ENCODE data around the gene OSBP2. TPM values are rescaled to one million over a fixed set of nuclear protein-coding genes. Genes with fewer than 3 reads are reported as not detected.

OSBP2 gene
- total and polyA plus RNA-seq, 10 of the 15 experiments (the other 5 are each of a cell fraction or from before 2014, with no cell fraction given), result 0.11 to 7.7 (median 3.6) TPM

- no peak for FAIRE-seq
- Histone ChIP-seq H3K27me3 (replicated peaks in 1 of 2; ENCODE audit: control insufficient read depth in 2 of 2, insufficient read depth in 2 of 2, low read length in 1 of 2) (no peaks in the 10 kb centered on the region), H4K20me1 (ENCODE audit: control insufficient read depth, insufficient read depth) (no peaks in the 10 kb centered on the region), H3K9ac (ENCODE audit: control insufficient read depth, insufficient read depth, low read length) (no peak overlapping the region), H3K9me3 (replicated peaks; ENCODE audit: control insufficient read depth, insufficient read depth, low read length) (no peaks in the 10 kb centered on the region), H3K4me2 (ENCODE audit: control insufficient read depth, insufficient read depth) (no peak overlapping the region), H3K4me1 (ENCODE audit: control insufficient read depth, insufficient read depth, low read length) (no peaks in the 10 kb centered on the region), H3K27ac (ENCODE audit: control insufficient read depth, insufficient read depth) (no peak overlapping the region), H2AFZ (ENCODE audit: control insufficient read depth, low read depth, low read length) (no peak overlapping the region), H3K4me3 (no peak overlapping the region), H3K79me2 (ENCODE audit: control insufficient read depth, insufficient read depth, low read length) (no peaks in the 10 kb centered on the region), H3K36me3 (ENCODE audit: control insufficient read depth in 2 of 2, insufficient read depth in 2 of 2, low read length in 1 of 2) (peaks cover 5 to 29% of the 10 kb centered on the region in 2 experiments)
- 89% methylated on average over 5 of the region's 5 CpGs for WGBS (ENCODE audit: insufficient coverage, insufficient replicate concordance, low lambda C conversion rate, missing lambda C conversion rate)
- RAD21 ChIA-PET (ENCODE audit: unreplicated experiment), result interaction anchor here (2.6 kb wide), 1 partner anchor 137 kb away, joined by 16 read pairs; no protein-coding TSS in a partner anchor
- no TSS peak for BruUV-seq (replicated peaks)
- DNase-seq (ENCODE audit: low read depth, low spot score), result no peak
- intact Hi-C loops (cut with micrococcal nuclease; ENCODE audit: unreplicated experiment), result loop anchor here (10.0 kb wide), 1 partner anchor 288 kb away; no protein-coding TSS in a partner anchor
- in situ Hi-C loops (cut with MboI), result no loop called here
- CTCF ChIA-PET, result interaction anchor here (0.6 to 1.2 kb wide), 7 partner anchors 21 to 285 kb away, joined by 3 to 14 read pairs (median 3); partner anchors contain the start of genes MORC2, SELENOM and TUG1
- POLR2A ChIA-PET, result no interaction called here
- TF ChIP-seq JUNB (IDR thresholded peaks at IDR 0.05) (no peak), SREBF1 (IDR thresholded peaks at IDR 0.05; ENCODE audit: low read length) (no peak)
- ATAC-seq, result no peak
- SMC1A ChIA-PET (ENCODE audit: uncharacterized antibody, unreplicated experiment), result interaction anchor here (0.8 to 1.5 kb wide), 2 partner anchors 25 to 138 kb away, joined by 3 read pairs; no protein-coding TSS in a partner anchor
Observed at GRCh38 chr22:30947173-30947815, 252.6 kb downstream of the OSBP2 start.

- Histone ChIP-seq H3K27ac (ENCODE audit: control insufficient read depth, insufficient read depth) (no peak overlapping the region), H3K4me2 (ENCODE audit: control insufficient read depth, insufficient read depth) (no peak overlapping the region), H3K9me3 (replicated peaks; ENCODE audit: control insufficient read depth, insufficient read depth, low read length) (no peaks in the 10 kb centered on the region), H3K79me2 (ENCODE audit: control insufficient read depth, insufficient read depth, low read length) (no peaks in the 10 kb centered on the region), H4K20me1 (ENCODE audit: control insufficient read depth, insufficient read depth) (no peaks in the 10 kb centered on the region), H3K4me1 (ENCODE audit: control insufficient read depth, insufficient read depth, low read length) (no peaks in the 10 kb centered on the region), H2AFZ (ENCODE audit: control insufficient read depth, low read depth, low read length) (no peak overlapping the region), H3K4me3 (no peak overlapping the region), H3K27me3 (replicated peaks in 1 of 2; ENCODE audit: control insufficient read depth in 2 of 2, insufficient read depth in 2 of 2, low read length in 1 of 2) (no peaks in the 10 kb centered on the region), H3K36me3 (ENCODE audit: control insufficient read depth in 2 of 2, insufficient read depth in 2 of 2, low read length in 1 of 2) (peaks cover 5 to 29% of the 10 kb centered on the region in 2 experiments), H3K9ac (ENCODE audit: control insufficient read depth, insufficient read depth, low read length) (no peak overlapping the region)
- RAD21 ChIA-PET (ENCODE audit: unreplicated experiment), result no interaction called here
- in situ Hi-C loops (cut with MboI) (no loop called here), intact Hi-C loops (cut with micrococcal nuclease; ENCODE audit: unreplicated experiment) (loop anchor here (1.0 to 10.0 kb wide), 2 partner anchors 135 to 287 kb away; no protein-coding TSS in a partner anchor)
- POLR2A ChIA-PET, result interaction anchor here (0.6 kb wide), 1 partner anchor 59 kb away, joined by 5 read pairs; no protein-coding TSS in a partner anchor
- ATAC-seq (0 out of 3 replicates have a peak, but pooled peaks have one; percentile 31), FAIRE-seq (no peak), DNase-seq (ENCODE audit: low read depth, low spot score) (no peak)
- no TSS peak for BruUV-seq (replicated peaks)
- SMC1A ChIA-PET (ENCODE audit: uncharacterized antibody, unreplicated experiment), result interaction anchor here (1.0 kb wide), 2 partner anchors 137 to 279 kb away, joined by 3 to 4 read pairs; no protein-coding TSS in a partner anchor
- CTCF ChIA-PET, result interaction anchor here (1.5 to 3.4 kb wide), 2 partner anchors 20 to 137 kb away, joined by 4 to 32 read pairs; no protein-coding TSS in a partner anchor
- WGBS (ENCODE audit: insufficient coverage, insufficient replicate concordance, low lambda C conversion rate, missing lambda C conversion rate), result 100% methylated on average over 2 of the region's 2 CpGs
- TF ChIP-seq SUPT20H (IDR thresholded peaks at IDR 0.05; ENCODE audit: borderline replicate concordance, control insufficient read depth, low read depth, low read length) (no peak), SMC3 (IDR thresholded peaks at IDR 0.05; ENCODE audit: borderline replicate concordance, low read length) (peak; percentile 61; the same call in 1 of the 2 replicates), KLF5 (IDR thresholded peaks at IDR 0.05; ENCODE audit: partially characterized antibody) (no peak), MLLT1 (IDR thresholded peaks at IDR 0.05) (peak; percentile 70)
- TF ChIP-seq, protein P1, sequence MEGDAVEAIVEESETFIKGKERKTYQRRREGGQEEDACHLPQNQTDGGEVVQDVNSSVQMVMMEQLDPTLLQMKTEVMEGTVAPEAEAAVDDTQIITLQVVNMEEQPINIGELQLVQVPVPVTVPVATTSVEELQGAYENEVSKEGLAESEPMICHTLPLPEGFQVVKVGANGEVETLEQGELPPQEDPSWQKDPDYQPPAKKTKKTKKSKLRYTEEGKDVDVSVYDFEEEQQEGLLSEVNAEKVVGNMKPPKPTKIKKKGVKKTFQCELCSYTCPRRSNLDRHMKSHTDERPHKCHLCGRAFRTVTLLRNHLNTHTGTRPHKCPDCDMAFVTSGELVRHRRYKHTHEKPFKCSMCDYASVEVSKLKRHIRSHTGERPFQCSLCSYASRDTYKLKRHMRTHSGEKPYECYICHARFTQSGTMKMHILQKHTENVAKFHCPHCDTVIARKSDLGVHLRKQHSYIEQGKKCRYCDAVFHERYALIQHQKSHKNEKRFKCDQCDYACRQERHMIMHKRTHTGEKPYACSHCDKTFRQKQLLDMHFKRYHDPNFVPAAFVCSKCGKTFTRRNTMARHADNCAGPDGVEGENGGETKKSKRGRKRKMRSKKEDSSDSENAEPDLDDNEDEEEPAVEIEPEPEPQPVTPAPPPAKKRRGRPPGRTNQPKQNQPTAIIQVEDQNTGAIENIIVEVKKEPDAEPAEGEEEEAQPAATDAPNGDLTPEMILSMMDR (IDR thresholded peaks at IDR 0.05 in 2 of 3, conservative IDR thresholded peaks at IDR 0.05 in 1 of 3; ENCODE audit: control insufficient read depth in 2 of 3, extremely low read depth in 1 of 3, insufficient read depth in 1 of 3, low read depth in 3 of 3, low read length in 3 of 3), result peak; percentile 23 to 50 (median 38); a peak in 4 of 6 replicates
- TF ChIP-seq, protein P2, sequence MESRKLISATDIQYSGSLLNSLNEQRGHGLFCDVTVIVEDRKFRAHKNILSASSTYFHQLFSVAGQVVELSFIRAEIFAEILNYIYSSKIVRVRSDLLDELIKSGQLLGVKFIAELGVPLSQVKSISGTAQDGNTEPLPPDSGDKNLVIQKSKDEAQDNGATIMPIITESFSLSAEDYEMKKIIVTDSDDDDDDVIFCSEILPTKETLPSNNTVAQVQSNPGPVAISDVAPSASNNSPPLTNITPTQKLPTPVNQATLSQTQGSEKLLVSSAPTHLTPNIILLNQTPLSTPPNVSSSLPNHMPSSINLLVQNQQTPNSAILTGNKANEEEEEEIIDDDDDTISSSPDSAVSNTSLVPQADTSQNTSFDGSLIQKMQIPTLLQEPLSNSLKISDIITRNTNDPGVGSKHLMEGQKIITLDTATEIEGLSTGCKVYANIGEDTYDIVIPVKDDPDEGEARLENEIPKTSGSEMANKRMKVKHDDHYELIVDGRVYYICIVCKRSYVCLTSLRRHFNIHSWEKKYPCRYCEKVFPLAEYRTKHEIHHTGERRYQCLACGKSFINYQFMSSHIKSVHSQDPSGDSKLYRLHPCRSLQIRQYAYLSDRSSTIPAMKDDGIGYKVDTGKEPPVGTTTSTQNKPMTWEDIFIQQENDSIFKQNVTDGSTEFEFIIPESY (IDR thresholded peaks at IDR 0.05), result peak; percentile 55; the same call in 1 of the 2 replicates
Observed at GRCh38 chr22:30947816-30948454, 253.3 kb downstream of the OSBP2 start.
